Uterus (tissue), 2 donors: ENCODE data around the gene NELFB.

Experiments
- CTCF ChIP-seq, 4 experiments: fragments of 200-600 bp in 2 of 4; fragments of 450-650 bp in 2 of 4; sonication (generic) in 2 of 4; IDR thresholded peaks; one replicate each; pipeline ENCODE4 v1.5.1; 2016 to 2019; ENCODE audit warnings: antibody characterized with exemption in 4 of 4, mild to moderate bottlenecking in 2 of 4, moderate library complexity in 1 of 4
- POLR2A ChIP-seq, 2 donors: fragments of 450-650 bp; IDR thresholded peaks; one replicate each; pipeline ENCODE4 v1.6.1; 2016; ENCODE audit warnings: antibody characterized with exemption in 2 of 2, mild to moderate bottlenecking in 1 of 2, moderate library complexity in 1 of 2

GRCh38 chr9:137232510-137232909, 22.6 kb upstream of the NELFB start:
- TF ChIP-seq CTCF (IDR thresholded peaks at IDR 0.05) (no peak), POLR2A (IDR thresholded peaks at IDR 0.05) (no peak)
